ENCODE results near the gene LRRC45. TPM values are rescaled to one million over a fixed set of nuclear protein-coding genes. Genes with fewer than 3 reads are reported as not detected.

Gene LRRC45
- total and polyA plus RNA-seq, 2 of the 4 experiments (the other 2 are of a cell fraction): 7.2 to 10.2 TPM

GRCh38 chr17:81999976-82000802, 22.9 kb upstream of the LRRC45 start (continued):
- no peak for TF ChIP-seq NFE2L2 (IDR thresholded peaks at IDR 0.05; ENCODE audit: low read depth, low read length)

- H3K79me1 ChIP-seq (ENCODE audit: low read depth in 1 of 2, low read length in 2 of 2): peaks cover 11 to 32% of the 10 kb centered on the region in 2 experiments; a peak in 3 of 4 replicates
- H3K4ac ChIP-seq (ENCODE audit: low read depth, low read length): no peak overlapping the region
- H2AFZ ChIP-seq (replicated peaks; ENCODE audit: low read length, poor library complexity): no peak overlapping the region
- ChIA-PET POLR2A (ENCODE audit: unreplicated experiment) (no interaction called here), CTCF (no interaction called here)
- no peaks in the 10 kb centered on the region for H3K27me3 ChIP-seq (ENCODE audit: control insufficient read depth, insufficient read depth, low read length)
- intact Hi-C loops (cut with micrococcal nuclease): no loop called here
- no peak overlapping the region for H4K91ac ChIP-seq (ENCODE audit: insufficient read depth, low read depth, low read length)
- no peak overlapping the region for H3K4me2 ChIP-seq (ENCODE audit: low read depth, low read length)
- no peak overlapping the region for H2AK5ac ChIP-seq (ENCODE audit: low read depth, low read length)
- dilution Hi-C loops (cut with HindIII; ENCODE audit: low sequenced_read_pairs, unreplicated experiment): no loop called here
- H4K5ac ChIP-seq (ENCODE audit: low read depth, low read length): no peak overlapping the region
- H3K18ac ChIP-seq (ENCODE audit: low read depth, low read length): no peak overlapping the region
- no peak overlapping the region for H3K56ac ChIP-seq (ENCODE audit: extremely low read depth, insufficient read depth, low read length)
- peaks cover 6% of the 10 kb centered on the region; the same call in 1 of the 2 replicates for H3K36me3 ChIP-seq (ENCODE audit: control insufficient read depth, insufficient read depth, low read length)
- no peak overlapping the region for H3K4me3 ChIP-seq (ENCODE audit: insufficient read depth, low read depth, low read length)
- no peak overlapping the region for H2BK120ac ChIP-seq (ENCODE audit: low read depth, low read length)
- no peak overlapping the region for H2BK20ac ChIP-seq (ENCODE audit: low read depth, low read length)
- no peak overlapping the region for H2BK15ac ChIP-seq (ENCODE audit: low read depth, low read length)
- no peak overlapping the region for H4K8ac ChIP-seq (ENCODE audit: low read depth in 2 of 2, low read length in 2 of 2)
- H2AK9ac ChIP-seq (replicated peaks; ENCODE audit: low read depth, low read length, poor library complexity): no peak overlapping the region
- no peak overlapping the region for H3K14ac ChIP-seq (replicated peaks; ENCODE audit: low read depth, low read length)
- no peaks in the 10 kb centered on the region for H3K9me3 ChIP-seq (ENCODE audit: control insufficient read depth, insufficient read depth, low read length)
- H3K9me1 ChIP-seq (ENCODE audit: insufficient read depth, low read length): peaks cover 15% of the 10 kb centered on the region
- no peak overlapping the region for H3K9ac ChIP-seq (ENCODE audit: low read depth, low read length)
- peaks cover 22% of the 10 kb centered on the region for H3K4me1 ChIP-seq (ENCODE audit: control insufficient read depth, insufficient read depth, low read length)
- in situ Hi-C loops (cut with MboI; ENCODE audit: low sequenced_read_pairs): no loop called here
- WGBS, 2 experiments (ENCODE audit: extremely low coverage in 2 of 2, insufficient read length in 1 of 2): 73% methylated on average over 20 of the region's 32 CpGs; no CpG with 5 or more reads in 1 of the 2 experiments
- H3K23ac ChIP-seq (ENCODE audit: low read depth, low read length): no peak overlapping the region
- DNase-seq (no peak), ATAC-seq (ENCODE audit: low read depth) (no peak)
- no TSS peak for BruUV-seq (replicated peaks)
- no peak overlapping the region for H2BK5ac ChIP-seq (ENCODE audit: low read depth, low read length, poor library complexity, severe bottlenecking)
- peaks cover 3% of the 10 kb centered on the region; the same call in 1 of the 2 replicates for H4K20me1 ChIP-seq (ENCODE audit: insufficient read depth, low read length)
- no peak overlapping the region for H3K27ac ChIP-seq (ENCODE audit: insufficient read depth, low read length)
- TF ChIP-seq CTCF (conservative IDR thresholded peaks at IDR 0.05; ENCODE audit: low read depth, low read length) (no peak), USF2 (IDR thresholded peaks at IDR 0.05; ENCODE audit: low read depth, low read length) (no peak), RCOR1 (IDR thresholded peaks at IDR 0.05; ENCODE audit: insufficient replicate concordance, low read length) (no peak), FOS (IDR thresholded peaks at IDR 0.05; ENCODE audit: low read depth, low read length) (no peak), CHD1 (IDR thresholded peaks at IDR 0.05; ENCODE audit: low read depth, low read length) (no peak), SMC3 (IDR thresholded peaks at IDR 0.05; ENCODE audit: low read depth, low read length) (no peak), RAD21 (IDR thresholded peaks at IDR 0.05; ENCODE audit: low read length) (no peak), MAFK (IDR thresholded peaks at IDR 0.05; ENCODE audit: low read depth, low read length) (no peak), MAZ (IDR thresholded peaks at IDR 0.05; ENCODE audit: borderline replicate concordance, low read depth, low read length) (no peak), NFE2L2 (IDR thresholded peaks at IDR 0.05; ENCODE audit: low read depth, low read length) (no peak), BHLHE40 (IDR thresholded peaks at IDR 0.05; ENCODE audit: low read depth, low read length) (no peak), CEBPB (IDR thresholded peaks at IDR 0.05; ENCODE audit: low read depth, low read length) (no peak), POLR2A (IDR thresholded peaks at IDR 0.05; ENCODE audit: low read depth, low read length) (no peak)
These were observed 22.1 kb upstream of the LRRC45 start for GRCh38 chr17:82000803-82001570.

All from IMR-90 (cell line).